ENCODE results near the gene NANS.

Gene NANS

DNA sequence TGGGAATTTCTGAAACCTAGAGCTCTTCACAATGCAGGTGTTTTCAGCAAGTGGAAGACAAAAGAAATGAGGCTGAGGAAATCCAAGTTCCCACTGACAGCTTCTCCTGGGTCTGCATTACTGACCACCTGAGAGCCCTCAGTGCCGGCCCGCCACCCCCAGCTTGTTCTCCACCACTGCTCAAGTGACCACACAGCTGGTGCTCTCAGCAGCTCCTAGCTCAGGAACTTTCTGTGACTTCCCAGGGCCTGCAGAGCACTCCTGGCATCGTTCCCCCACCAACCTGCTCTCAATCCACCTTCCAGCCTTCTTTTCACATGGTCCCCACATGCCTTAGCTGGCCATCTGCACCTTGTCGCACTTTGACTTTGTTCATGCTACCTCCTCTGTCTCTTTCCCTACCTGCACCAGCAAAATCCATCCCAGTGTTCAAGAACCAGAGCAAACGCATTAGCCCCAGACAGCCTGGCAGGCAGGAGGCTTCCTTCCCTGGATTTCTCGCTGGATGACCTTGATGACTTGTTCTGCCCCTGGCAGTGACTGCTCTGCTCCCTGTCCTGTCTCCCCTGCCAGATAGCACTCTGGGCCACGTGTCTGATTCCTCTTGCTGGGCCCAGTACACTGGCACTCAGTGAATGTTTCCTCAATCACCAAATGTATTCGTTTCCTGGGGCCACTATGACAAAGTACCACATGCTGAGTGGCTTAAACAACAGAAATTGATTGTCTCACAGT, 35.1 kb upstream of the NANS start:
- TF ChIP-seq, protein P1, sequence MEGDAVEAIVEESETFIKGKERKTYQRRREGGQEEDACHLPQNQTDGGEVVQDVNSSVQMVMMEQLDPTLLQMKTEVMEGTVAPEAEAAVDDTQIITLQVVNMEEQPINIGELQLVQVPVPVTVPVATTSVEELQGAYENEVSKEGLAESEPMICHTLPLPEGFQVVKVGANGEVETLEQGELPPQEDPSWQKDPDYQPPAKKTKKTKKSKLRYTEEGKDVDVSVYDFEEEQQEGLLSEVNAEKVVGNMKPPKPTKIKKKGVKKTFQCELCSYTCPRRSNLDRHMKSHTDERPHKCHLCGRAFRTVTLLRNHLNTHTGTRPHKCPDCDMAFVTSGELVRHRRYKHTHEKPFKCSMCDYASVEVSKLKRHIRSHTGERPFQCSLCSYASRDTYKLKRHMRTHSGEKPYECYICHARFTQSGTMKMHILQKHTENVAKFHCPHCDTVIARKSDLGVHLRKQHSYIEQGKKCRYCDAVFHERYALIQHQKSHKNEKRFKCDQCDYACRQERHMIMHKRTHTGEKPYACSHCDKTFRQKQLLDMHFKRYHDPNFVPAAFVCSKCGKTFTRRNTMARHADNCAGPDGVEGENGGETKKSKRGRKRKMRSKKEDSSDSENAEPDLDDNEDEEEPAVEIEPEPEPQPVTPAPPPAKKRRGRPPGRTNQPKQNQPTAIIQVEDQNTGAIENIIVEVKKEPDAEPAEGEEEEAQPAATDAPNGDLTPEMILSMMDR (IDR thresholded peaks at IDR 0.05): no peak
- TF ChIP-seq ZFX (IDR thresholded peaks at IDR 0.05; ENCODE audit: borderline replicate concordance): no peak
- H3K27ac ChIP-seq: no peak overlapping the region

DNA sequence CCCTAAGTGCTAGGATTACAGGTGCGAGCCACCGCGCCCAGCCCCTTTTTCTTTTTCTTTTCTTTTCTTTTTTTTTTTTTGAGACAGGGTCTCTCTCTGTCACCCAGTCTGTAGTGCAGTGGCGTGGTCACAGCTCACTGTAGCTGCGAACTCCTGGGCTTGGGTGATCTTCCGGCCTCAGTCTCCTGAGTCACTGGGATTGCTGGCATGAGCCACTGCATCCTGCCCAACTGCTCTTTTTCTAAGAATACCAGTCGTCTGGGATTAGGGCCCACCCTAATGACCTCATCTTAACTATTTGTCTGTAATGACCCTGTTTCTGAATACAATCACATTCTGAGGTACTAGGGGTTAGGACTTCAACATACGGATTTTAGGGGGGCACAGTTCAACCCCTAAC, 34.1 kb upstream of the NANS start:
- no peak overlapping the region for H3K27ac ChIP-seq
- TF ChIP-seq ZFX (IDR thresholded peaks at IDR 0.05; ENCODE audit: borderline replicate concordance): no peak
- TF ChIP-seq, protein P1 (IDR thresholded peaks at IDR 0.05): no peak

DNA sequence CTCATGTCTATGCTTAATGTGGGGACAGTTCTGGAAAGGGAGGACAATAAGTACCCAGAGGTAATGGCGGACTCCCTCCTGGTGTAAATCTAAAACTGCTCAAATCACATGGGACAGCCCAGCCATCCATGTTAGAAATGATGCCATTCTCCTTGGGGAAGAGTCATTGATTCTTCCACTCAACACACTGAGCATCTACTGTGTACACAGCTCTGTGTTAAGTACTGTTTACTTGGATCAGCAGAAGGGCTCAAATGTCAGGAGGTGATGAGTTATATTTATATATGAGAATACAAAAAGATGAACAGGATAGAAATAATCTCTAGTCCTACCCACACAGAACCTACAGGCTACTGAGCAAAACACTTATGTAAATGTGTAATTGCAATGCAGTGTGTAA, 31.8 kb upstream of the NANS start:
- no peak for TF ChIP-seq ZFX (IDR thresholded peaks at IDR 0.05; ENCODE audit: borderline replicate concordance)
- TF ChIP-seq, protein P1 (IDR thresholded peaks at IDR 0.05): no peak
- H3K27ac ChIP-seq: no peak overlapping the region

DNA sequence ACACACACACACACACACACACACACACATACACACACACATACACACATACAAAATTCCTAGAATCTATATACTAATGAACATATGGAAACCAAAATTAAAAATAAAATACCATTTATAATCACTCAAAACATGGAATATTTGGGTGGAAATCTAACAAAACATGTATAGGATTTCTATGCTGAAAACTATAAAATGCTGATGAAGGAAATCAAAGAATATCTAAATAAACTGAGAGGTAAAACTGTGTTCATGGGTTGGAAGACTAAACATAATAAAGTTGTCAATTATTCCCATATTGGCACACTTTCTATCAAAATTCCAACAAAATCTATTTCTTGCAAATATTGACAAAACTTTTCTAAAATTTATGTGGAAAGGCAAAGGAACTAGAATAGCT, 25.4 kb upstream of the NANS start:
- TF ChIP-seq, protein P1 (IDR thresholded peaks at IDR 0.05): no peak
- TF ChIP-seq ZFX (IDR thresholded peaks at IDR 0.05; ENCODE audit: borderline replicate concordance): no peak
- H3K27ac ChIP-seq: no peak overlapping the region

DNA sequence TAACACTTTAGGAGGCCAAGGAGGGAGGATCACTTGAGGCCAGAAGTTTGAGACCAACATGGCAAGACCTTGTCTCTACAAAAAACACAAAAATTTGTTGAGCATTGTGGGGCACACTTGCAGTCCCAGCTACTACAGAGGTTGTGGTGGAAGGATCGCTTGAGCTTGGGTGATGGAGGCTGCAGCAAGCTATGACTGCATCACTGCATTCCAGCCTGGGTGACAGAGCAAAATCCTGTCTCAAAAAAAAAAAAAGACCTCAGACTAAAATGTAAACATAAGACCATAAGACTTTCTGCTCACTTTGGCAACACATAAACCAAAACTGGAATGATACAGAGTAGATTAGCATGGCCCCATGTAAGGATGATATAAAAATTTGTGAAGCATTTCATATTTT, 24.6 kb upstream of the NANS start:
- TF ChIP-seq, protein P1 (IDR thresholded peaks at IDR 0.05): no peak
- TF ChIP-seq ZFX (IDR thresholded peaks at IDR 0.05; ENCODE audit: borderline replicate concordance): no peak
- no peak overlapping the region for H3K27ac ChIP-seq

DNA sequence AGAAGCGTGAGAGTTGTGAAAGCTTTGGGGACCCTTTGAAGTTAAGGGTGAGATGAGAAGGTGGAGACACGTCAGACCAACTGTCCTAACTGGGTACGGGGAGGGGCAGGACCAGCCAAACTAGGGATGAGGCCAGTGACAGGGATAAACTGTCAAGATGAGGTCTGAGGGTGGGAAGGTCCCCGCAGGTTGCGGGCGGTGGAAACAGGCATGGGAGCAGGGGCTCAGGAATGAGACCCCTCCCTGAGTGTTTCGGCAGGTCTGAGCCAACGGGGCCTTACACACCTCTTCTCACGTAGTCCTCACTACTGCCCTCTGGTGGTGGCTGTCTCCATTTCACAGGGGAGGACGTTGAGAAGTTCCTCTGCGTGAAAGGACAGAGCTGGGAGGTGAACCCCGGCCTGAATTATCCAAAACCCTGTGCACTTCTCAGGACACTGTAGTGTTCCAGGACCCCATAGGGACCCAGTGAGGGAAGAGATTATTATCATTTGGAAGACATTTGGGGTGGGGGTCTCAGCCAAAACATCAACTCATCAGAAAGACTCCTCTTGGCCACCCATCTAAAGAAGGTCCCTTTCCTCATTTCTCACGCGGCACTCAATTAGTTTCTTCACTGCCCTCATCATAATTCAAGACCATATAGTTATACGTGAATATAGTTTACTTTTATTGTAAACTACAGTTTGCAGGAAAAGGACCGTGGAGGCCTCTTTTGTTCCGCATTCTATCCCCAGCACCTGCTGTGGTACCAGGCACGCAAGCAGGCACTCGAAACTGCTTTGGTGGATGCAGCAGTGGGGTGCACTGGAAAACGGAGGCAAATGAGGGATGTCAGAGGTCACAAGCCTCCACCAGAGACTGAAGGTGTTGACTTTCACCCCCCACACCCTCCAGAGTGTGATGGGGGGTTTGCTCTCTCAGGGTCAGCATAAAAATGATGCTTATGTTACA, 21.7 kb upstream of the NANS start:
- TF ChIP-seq, protein P1 (IDR thresholded peaks at IDR 0.05): peak; percentile 90
- no peak for TF ChIP-seq ZFX (IDR thresholded peaks at IDR 0.05; ENCODE audit: borderline replicate concordance)
- H3K27ac ChIP-seq: no peak overlapping the region

DNA sequence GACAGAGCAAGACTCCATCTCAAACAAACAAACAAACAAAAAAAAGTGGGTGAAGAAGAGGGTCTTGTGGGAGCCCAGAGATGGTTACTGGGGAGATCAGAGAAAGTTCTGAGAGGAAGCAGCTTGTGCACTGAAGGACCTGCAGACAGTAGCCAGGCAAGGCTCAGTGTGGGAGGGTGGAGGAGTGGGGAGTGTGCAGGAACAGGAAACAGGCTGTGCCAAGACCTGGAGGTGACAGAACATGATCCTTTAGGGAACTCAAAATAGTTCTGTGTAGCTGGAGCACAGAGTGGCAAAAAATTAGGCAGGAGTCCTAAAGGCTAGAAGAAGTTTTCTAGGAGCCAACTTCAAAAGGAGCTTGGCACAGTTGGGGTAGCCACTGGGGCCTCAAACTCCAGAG, 19.2 kb upstream of the NANS start:
- TF ChIP-seq, protein P1 (IDR thresholded peaks at IDR 0.05): no peak
- TF ChIP-seq ZFX (IDR thresholded peaks at IDR 0.05; ENCODE audit: borderline replicate concordance): no peak
- no peak overlapping the region for H3K27ac ChIP-seq
